GM19239 (cell line): ENCODE data around the gene ADORA3.
"Not testable (repeated sequence)": the region's sequence is repeated elsewhere in the genome, so short reads cannot be mapped to it uniquely, and the experiment has no call there.

ENCODE experiments used
- DNase-seq: peaks from one replicate; pipeline ENCODE4 v3.0.0; 2011; ENCODE audit warnings: low spot score; ENCODE audit not compliant: insufficient read length
- FAIRE-seq: peaks from 2 replicates; lab custom pipeline; 2011; peaks lifted over from hg19 to GRCh38; lab: Jason Lieb, UNC

The ADORA3 gene

DNA sequence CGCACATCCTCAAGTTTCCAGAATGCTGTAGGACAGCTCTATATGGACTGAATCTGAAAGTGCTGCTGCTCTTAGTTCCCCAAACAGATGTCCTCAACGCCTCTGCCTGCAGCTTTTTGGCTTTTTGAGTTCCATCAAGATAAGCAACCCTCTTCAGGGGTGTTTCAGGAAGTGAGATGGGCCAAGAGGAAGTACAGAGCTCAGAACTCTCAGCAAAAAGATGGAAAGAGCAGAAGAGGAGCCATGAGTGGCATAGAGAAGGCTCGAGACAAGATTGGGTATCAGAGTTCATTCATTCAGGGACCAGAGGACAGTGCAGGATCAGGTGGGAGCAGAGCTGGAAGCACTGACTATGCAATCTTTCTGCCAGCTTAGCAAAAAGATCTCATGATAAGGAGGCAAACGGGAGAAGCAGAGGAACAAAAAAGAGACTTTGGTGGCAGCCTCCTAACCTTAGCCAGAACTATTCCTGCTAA, at the start of gene ADORA3, which contains the start of gene TMIGD3:
TSS of gene ADORA3 (minus strand) at position 49 of the 476 bp plus-strand sequence. CDS start 279 bp downstream, outside the sequence.
TSS of gene TMIGD3 (minus strand) at position 49 of the 476 bp plus-strand sequence. CDS start 279 bp downstream, outside the sequence.
- no peak for DNase-seq
- FAIRE-seq, result peak; percentile 67

DNA sequence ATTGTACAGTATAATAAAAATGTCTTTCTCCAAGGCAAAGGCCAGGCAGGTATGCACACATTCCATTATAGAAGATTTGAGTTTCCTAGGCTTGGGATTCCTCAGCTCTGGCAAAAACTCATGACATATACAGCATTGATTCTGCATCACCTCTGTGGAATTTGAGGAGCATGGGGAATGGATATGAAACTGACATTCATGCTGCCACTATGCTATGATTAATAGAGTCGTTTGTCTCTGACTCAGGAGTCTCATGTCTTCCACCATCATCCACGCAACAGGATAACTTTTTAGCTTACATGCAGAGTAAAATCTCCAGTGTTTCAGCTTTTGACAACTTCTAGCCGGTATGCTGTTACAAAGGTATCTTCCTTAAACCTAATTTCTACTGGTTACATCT, 49.8 kb upstream of the ADORA3 start:
- FAIRE-seq, result no peak
- no peak for DNase-seq

DNA sequence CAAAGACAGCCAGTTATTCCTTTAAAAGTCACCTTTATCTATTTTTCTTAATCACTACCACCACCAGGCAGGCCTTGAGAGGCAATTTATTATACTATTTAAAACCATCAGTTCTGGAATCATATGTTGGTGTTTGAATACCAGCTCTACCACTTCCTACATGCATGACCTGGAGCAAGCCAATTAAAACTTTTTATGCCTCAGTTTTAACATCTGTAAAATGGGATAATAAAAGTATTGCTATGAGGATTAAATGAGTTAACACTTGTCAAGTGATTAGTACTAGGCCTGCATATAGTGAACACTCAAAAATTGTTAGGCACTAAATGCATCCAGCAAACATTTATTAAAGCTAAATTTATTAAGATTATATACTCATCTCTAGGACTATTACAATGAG, 49.2 kb upstream of the ADORA3 start:
- no peak for FAIRE-seq
- DNase-seq, result no peak

- FAIRE-seq (no peak), DNase-seq (no peak)
Observed at GRCh38 chr1:111551623-111552411, 48.4 kb upstream of the ADORA3 start.

- not testable (repeated sequence) for DNase-seq, FAIRE-seq
Observed at GRCh38 chr1:111547786-111548185, 44.4 kb upstream of the ADORA3 start.

GRCh38 chr1:111542187-111542586, 38.8 kb upstream of the ADORA3 start:
- no peak for DNase-seq
- FAIRE-seq, result no peak

DNA sequence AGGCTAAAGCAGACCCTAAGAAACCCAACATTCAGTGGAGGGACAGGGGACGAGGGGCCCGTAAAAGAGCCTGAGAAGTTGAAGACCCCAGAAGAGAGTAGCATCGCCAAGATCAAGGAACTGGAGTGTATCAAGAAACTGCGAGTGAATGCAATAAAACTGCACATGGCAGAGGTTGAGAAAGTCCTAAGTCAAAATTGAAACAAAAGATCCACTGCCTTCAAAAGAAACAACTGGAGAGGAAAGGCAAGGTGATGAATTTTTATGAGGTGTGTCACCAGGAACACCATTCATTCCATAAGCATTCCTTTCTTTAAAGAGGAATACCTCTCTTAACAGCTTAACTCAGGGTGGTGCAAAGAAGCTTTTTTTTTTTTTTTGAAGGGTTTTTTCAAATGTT, 38.3 kb upstream of the ADORA3 start:
- DNase-seq, result no peak
- no peak for FAIRE-seq

- DNase-seq (no peak), FAIRE-seq (no peak)
Observed at GRCh38 chr1:111540928-111541327, 37.5 kb upstream of the ADORA3 start.

DNA sequence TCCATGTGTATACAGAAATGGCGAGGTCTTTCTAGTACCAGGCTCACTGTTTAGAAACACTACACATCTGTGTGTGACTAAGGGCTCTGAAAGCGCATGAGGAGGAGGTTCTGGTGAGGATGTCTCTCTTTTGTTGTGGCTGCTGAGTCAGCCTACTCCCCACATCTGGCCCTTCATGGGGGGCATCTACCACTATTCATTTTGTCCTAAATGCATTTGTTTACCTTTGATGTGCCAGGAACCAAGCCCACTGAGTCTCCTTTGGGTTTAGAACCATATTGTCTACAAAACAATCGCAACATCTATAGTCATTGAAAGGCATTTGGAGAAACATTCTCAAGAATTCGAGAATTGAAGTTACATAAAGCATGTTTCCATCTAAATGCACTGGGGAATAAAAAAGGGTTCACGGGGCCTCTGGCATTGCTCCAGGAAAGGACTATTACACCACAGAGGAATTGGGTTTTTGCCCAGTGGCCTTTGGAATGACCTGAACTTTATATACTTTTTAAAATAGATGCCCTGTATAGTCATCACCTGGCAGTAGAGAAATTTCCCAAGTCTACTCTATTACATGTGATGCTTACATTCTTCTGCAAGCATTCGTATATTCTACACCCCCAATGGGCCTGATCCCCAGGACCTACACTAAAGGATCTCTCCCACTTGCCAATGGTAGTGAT, 35.1 kb upstream of the ADORA3 start:
- no peak for DNase-seq
- FAIRE-seq, result no peak

GRCh38 chr1:111535256-111536191, 32.1 kb upstream of the ADORA3 start:
- DNase-seq (no peak), FAIRE-seq (no peak)

GRCh38 chr1:111520053-111520452, 16.6 kb upstream of the ADORA3 start:
- DNase-seq, result no peak
- no peak for FAIRE-seq

GRCh38 chr1:111517469-111518225, 14.2 kb upstream of the ADORA3 start:
- no peak for DNase-seq

DNA sequence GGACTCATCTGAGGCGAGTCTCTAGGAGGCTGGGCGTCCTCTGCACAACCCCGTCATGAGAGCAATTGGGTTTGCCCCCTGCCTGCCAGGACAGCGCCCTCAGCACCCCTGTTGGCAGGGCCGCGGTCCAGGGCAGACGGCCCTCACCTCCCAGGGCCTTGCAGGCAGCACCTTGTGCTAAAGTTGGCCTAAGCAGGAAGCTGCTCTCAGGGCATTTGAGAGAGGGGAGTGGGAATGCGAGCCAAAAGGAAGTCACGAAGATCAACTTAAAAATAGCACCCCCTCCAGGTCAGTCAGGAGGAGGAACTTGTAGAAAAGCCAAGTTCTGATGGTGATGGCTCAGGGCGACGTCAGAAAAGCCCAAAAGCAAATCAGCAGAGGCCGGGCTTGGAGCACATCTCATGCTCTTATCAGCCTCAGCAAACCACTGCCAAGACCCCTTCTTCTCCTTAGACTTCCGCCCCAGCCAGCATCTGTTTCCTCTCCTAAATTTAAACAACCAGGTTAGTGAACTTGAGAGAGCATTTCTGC, 12.6 kb upstream of the ADORA3 start:
- DNase-seq, result no peak
- peak; percentile 74 for FAIRE-seq

More at GRCh38 chr1:111517469-111518225, 14.2 kb upstream of the ADORA3 start:
- peak; percentile 69 for FAIRE-seq

DNA sequence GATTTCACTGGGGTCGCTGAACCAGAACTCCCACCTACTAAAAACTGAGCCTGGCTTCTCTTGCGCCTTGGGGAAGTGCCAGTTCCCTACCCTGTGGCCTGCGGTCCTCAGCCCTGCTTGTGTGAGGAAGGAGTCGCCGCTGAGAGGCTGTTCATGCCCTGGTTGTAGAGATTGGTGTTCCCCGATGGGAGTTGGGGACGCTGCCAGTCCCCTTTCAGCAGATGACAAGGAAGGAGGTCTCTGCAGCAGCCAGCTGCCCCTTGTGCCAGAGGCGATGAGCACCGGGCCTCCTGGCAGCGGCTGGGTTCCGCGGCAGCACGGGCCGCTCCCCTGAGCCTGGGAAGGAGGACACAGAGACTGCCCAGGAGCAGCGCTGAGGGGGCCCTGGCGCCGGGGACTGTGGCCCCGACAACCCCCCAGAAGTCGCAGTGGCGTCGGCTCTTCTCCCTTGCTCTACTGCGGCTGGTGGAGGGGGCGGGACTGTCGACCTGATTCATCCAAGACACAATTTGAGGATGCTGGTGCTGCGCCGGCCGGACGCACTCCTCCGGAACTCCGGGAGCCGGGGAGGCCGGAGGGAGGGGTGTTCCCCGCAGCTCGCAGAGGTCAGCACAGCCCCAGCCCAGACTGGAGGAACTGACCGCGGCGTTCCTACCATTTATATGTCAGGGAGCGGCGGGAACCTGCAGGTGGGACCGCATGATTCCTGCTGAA, 12.0 kb upstream of the ADORA3 start:
- FAIRE-seq (no peak), DNase-seq (no peak)

- FAIRE-seq, result no peak
- no peak for DNase-seq
Observed at GRCh38 chr1:111513410-111514020, 10.1 kb upstream of the ADORA3 start.

- no peak for FAIRE-seq
Observed at GRCh38 chr1:111512931-111513330, 9.5 kb upstream of the ADORA3 start.

DNA sequence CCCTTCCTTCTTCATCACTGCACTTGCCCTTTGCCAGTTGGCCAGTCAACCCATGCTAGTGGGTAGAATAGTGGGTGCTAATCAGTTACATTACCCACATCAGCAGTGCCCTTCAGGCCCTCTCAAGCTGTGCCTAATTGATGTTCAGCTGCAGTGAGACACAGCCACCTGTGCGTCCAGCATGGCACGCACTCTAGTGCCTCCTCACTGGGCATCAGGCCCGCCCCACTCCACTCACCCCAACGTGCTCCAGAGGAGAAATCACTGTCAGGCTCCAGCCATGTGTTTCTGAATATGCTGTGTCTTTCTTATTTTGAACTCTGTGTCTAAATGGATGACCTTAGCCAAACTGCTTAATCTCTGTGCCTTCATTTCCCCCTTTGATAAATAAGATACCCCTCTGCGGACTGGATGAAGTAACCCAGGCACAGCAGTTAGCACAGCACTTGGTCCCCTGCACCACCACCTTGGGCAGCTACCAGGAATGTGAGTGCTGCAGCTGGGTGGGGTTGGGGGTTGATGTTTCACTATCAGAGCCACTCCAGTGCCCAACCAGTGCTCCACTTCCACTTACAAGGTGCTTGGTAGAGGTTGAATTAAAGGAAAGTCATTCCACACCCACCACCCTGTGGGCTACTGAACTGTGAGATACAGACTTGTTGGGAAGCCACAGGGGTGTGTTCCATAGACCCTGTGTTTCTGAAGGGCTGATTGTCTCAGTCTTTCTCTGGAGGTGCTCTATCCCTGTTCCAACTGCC, 8.9 kb upstream of the ADORA3 start:
- no peak for DNase-seq
- FAIRE-seq, result no peak

More at GRCh38 chr1:111512931-111513330, 9.5 kb upstream of the ADORA3 start:
- no peak for DNase-seq
